Measurements from ENCODE around the gene LAMTOR2.

DNA sequence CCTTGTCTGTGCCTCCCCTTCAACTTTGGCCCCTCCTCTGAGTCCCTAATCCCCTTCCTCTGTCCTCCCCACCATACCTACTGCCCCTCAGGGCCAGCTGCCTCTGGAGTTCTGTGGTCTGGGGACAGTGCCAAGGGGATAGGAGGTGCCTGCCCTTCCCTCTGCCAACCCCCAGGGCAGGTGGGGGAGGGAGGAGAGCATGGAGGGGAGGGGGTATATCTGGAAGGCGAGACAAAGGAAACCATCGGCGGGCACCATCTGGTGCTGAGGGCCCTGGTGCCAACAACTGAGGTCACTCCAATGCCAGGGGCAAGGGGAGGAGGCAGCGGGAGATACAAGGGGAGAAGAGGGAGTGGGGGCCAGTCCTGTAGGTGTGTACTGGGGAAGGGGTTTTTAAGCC, 16.0 kb downstream of the LAMTOR2 start:
- TF ChIP-seq SUZ12 (IDR thresholded peaks at IDR 0.05): no peak
- TF ChIP-seq TARDBP (IDR thresholded peaks at IDR 0.05): no peak
- no peak for TF ChIP-seq L3MBTL2 (conservative IDR thresholded peaks at IDR 0.05)
- no peak for TF ChIP-seq FOXM1 (IDR thresholded peaks at IDR 0.05; ENCODE audit: borderline replicate concordance)
- TF ChIP-seq HDGF (IDR thresholded peaks at IDR 0.05; ENCODE audit: borderline replicate concordance): no peak

All from HEK293T (cell line).